Right renal cortex interstitium (tissue), 3 donors: Measurements from ENCODE around the gene ZDHHC24. TPM values are rescaled to one million over a fixed set of nuclear protein-coding genes. Genes with fewer than 3 reads are reported as not detected.
"Not testable (repeated sequence)": the region's sequence is repeated elsewhere in the genome, so short reads cannot be mapped to it uniquely, and the experiment has no call there.

ENCODE experiments used
- DNase-seq, 3 donors: peaks; one replicate each; pipeline ENCODE4 v3.0.0-alpha.2; 2013; ENCODE audit warnings: low read depth in 3 of 3, low spot score in 2 of 3
- polyA plus RNA-seq, 3 donors: library from polyadenylated mRNA; unstranded; fragments of 120-200 nt; gene quantifications; one replicate each; pipeline ENCODE4 v1.2.1, GENCODE V29; 2013; ENCODE audit not compliant: insufficient read length in 3 of 3

Gene ZDHHC24
- polyA plus RNA-seq = 1 to 10 TPM; 6.5 to 7.3 (median 6.6) TPM

GRCh38 chr11:66545701-66546367, at the start of gene ZDHHC24:
Gene ZDHHC24 (minus strand): TSS chr11:66546048. CDS start chr11:66546003, 45 bp downstream.
- DNase-seq = peak; percentile 73 to 85 (median 74)

GRCh38 chr11:66595245-66595904, 49.5 kb upstream of the ZDHHC24 start:
- DNase-seq = peak in 1 of 3 donors; percentile 51

- no peak for DNase-seq
Measured at GRCh38 chr11:66593650-66594049, 47.8 kb upstream of the ZDHHC24 start.

GRCh38 chr11:66593303-66593635, 47.4 kb upstream of the ZDHHC24 start:
- no peak for DNase-seq

GRCh38 chr11:66592457-66593302, 46.8 kb upstream of the ZDHHC24 start, which contains the start of the genes CCDC87 and CCS:
Gene CCDC87 (minus strand): TSS chr11:66593063. CDS start chr11:66593015, 48 bp downstream.
Gene CCS (plus strand): TSS chr11:66593185. CDS start chr11:66593262, 77 bp downstream.
- peak; percentile 80 to 88 (median 87) for DNase-seq

- DNase-seq = no peak
Measured at GRCh38 chr11:66591175-66591574, 45.3 kb upstream of the ZDHHC24 start.

GRCh38 chr11:66589996-66590675, 44.3 kb upstream of the ZDHHC24 start:
- no peak for DNase-seq

- DNase-seq = not testable (repeated sequence)
Measured at GRCh38 chr11:66589315-66589714, 43.5 kb upstream of the ZDHHC24 start.

- no peak for DNase-seq
Measured at GRCh38 chr11:66586136-66586535, 40.3 kb upstream of the ZDHHC24 start.

GRCh38 chr11:66585447-66585846, 39.6 kb upstream of the ZDHHC24 start:
- not testable (repeated sequence) for DNase-seq

GRCh38 chr11:66582565-66583147, 36.8 kb upstream of the ZDHHC24 start:
- not testable (repeated sequence) for DNase-seq

- DNase-seq = no peak
Measured at GRCh38 chr11:66581261-66581660, 35.4 kb upstream of the ZDHHC24 start.

GRCh38 chr11:66580803-66581202, 35.0 kb upstream of the ZDHHC24 start:
- DNase-seq = no peak

- peak in 2 of 3 donors; percentile 44 to 57 for DNase-seq
Measured at GRCh38 chr11:66579017-66579606, 33.3 kb upstream of the ZDHHC24 start.

- no peak for DNase-seq
Measured at GRCh38 chr11:66570850-66571180, 25.0 kb upstream of the ZDHHC24 start.

GRCh38 chr11:66570079-66570849, 24.4 kb upstream of the ZDHHC24 start:
- DNase-seq = no peak

GRCh38 chr11:66569076-66569475, 23.2 kb upstream of the ZDHHC24 start:
- no peak for DNase-seq

- no peak for DNase-seq
Measured at GRCh38 chr11:66568124-66568916, 22.5 kb upstream of the ZDHHC24 start, which contains the start of gene CTSF. Gene CTSF (minus strand): TSS chr11:66568606. CDS start chr11:66568486, 120 bp downstream.
